Astrocyte (in vitro differentiated cells and primary cell): ENCODE data around the gene OSBPL2. TPM values are rescaled to one million over a fixed set of nuclear protein-coding genes. Genes with fewer than 3 reads are reported as not detected.

Experiments used
- DNase-seq: peaks from one replicate; pipeline ENCODE4 v3.0.0-alpha.2; 2010; ENCODE audit warnings: low read depth
- FAIRE-seq: peaks from 2 replicates; lab custom pipeline; 2011; peaks lifted over from hg19 to GRCh38; lab: Jason Lieb, UNC
- H2AFZ ChIP-seq: 2 replicates; pipeline ENCODE4 v1.6.0; 2012; ENCODE audit warnings: low read depth, low read length, inconsistent platforms
- H3K27ac ChIP-seq: 2 replicates; pipeline ENCODE4 v1.5.1; 2011; ENCODE audit warnings: low read depth, low read length, inconsistent platforms
- H3K27me3 ChIP-seq: 2 replicates; pipeline ENCODE4 v1.6.0; 2011; ENCODE audit warnings: low read length, inconsistent platforms; ENCODE audit not compliant: insufficient read depth
- H3K36me3 ChIP-seq: 2 replicates; pipeline ENCODE4 v1.5.1; 2011; ENCODE audit warnings: low read length, inconsistent platforms; ENCODE audit not compliant: insufficient read depth
- H3K4me1 ChIP-seq: 2 replicates; pipeline ENCODE4 v1.5.1; 2011; ENCODE audit warnings: low read length, inconsistent platforms; ENCODE audit not compliant: insufficient read depth
- H3K4me2 ChIP-seq: 2 replicates; pipeline ENCODE4 v1.6.0; 2012; ENCODE audit warnings: low read length, inconsistent platforms
- H3K4me3 ChIP-seq: 2 replicates; pipeline ENCODE4 v1.5.1; 2011; ENCODE audit warnings: low read depth, mild to moderate bottlenecking, low read length, inconsistent platforms; ENCODE audit not compliant: insufficient read depth
- H3K79me2 ChIP-seq: 2 replicates; pipeline ENCODE4 v1.6.0; 2012; ENCODE audit warnings: mild to moderate bottlenecking, low read length, inconsistent platforms; ENCODE audit not compliant: insufficient read depth
- H3K9ac ChIP-seq: 2 replicates; pipeline ENCODE4 v1.6.0; 2012; ENCODE audit warnings: mild to moderate bottlenecking, low read length, inconsistent platforms
- H3K9me3 ChIP-seq: 2 replicates; pipeline ENCODE4 v1.5.1; 2012; ENCODE audit warnings: low read depth, mild to moderate bottlenecking, low read length, inconsistent platforms; ENCODE audit not compliant: insufficient read depth
- H4K20me1 ChIP-seq: 2 replicates; pipeline ENCODE4 v1.6.0; 2012; ENCODE audit warnings: low read length, inconsistent platforms; ENCODE audit not compliant: insufficient read depth
- H3K27ac Mint-ChIP-seq: one replicate; pipeline ENCODE4 v1.8.0; 2021; ENCODE audit warnings: mild to moderate bottlenecking, mixed read lengths; ENCODE audit not compliant: unreplicated experiment
- H3K27me3 Mint-ChIP-seq: one replicate; pipeline ENCODE4 v1.8.0; 2021; ENCODE audit warnings: low read depth, mixed read lengths; ENCODE audit not compliant: unreplicated experiment
- H3K36me3 Mint-ChIP-seq: one replicate; pipeline ENCODE4 v1.8.0; 2021; ENCODE audit warnings: low read depth, mixed read lengths; ENCODE audit not compliant: unreplicated experiment
- H3K4me1 Mint-ChIP-seq: one replicate; pipeline ENCODE4 v1.8.0; 2021; ENCODE audit warnings: low read depth, mixed read lengths; ENCODE audit not compliant: unreplicated experiment
- H3K4me3 Mint-ChIP-seq: one replicate; pipeline ENCODE4 v1.8.0; 2021; ENCODE audit warnings: mild to moderate bottlenecking, moderate library complexity, mixed read lengths; ENCODE audit not compliant: unreplicated experiment
- H3K9me3 Mint-ChIP-seq: one replicate; pipeline ENCODE4 v1.8.0; 2021; ENCODE audit warnings: mild to moderate bottlenecking, mixed read lengths; ENCODE audit not compliant: unreplicated experiment
- EZH2 ChIP-seq: IDR thresholded peaks from 2 replicates; pipeline ENCODE4 v1.6.1; 2012; ENCODE audit warnings: mild to moderate bottlenecking, low read length, inconsistent platforms; ENCODE audit not compliant: insufficient read depth
- total RNA-seq: library from RNA; stranded (reverse); gene quantifications from 2 replicates; pipeline ENCODE4 v1.2.1, GENCODE V29; 2021
- TF ChIP-seq, protein P1 (sequence below): IDR thresholded peaks from 2 replicates; pipeline ENCODE4 v1.5.1; 2011; ENCODE audit warnings: low read depth, mild to moderate bottlenecking, inconsistent platforms, low read length, moderate library complexity; ENCODE audit not compliant: insufficient read depth

OSBPL2 gene
- total RNA-seq, 1 donor from 2014 or later, result 60.3 TPM

DNA sequence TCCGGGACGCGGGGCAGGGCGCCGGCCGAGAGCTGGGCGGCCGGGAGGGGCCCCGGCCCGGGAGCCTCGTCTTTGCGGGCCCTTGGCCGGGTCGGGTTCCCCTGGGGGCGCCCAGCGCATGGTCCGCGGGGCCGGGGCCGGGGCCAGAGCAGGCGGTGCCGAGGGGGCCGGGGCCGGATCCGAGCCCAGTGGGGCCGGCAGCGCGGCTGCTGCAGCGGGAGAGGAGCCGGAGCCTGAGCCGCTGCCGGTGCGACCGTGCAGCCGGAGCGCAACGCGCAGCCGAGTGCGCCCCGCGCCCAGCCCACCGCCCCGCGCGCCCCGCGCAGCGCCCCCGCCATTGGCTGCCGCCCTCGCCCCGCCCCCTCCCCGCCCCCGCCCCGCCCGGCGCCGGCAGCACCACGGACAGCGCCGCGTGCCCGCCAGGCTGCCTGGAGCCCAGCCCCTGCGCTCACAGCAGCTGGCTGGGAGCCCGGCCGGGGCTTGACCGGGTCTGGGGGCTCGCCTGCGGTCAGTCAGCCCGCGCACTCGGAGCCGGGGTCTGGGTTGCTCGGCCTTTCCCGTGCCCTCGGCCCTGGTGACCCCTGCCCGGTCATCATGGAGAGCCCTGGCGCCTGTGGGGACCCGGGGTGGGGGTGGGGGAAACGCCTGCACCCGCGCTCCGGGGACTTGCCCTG, 18.2 kb upstream of the OSBPL2 start, which contains the start of gene HRH3:
Gene HRH3, minus strand, starts transcription at position 287 of the 674 bp plus-strand sequence. CDS start 308 bp downstream, outside the sequence.
- Histone ChIP-seq H3K4me3 (no peak within 1 kb of the TSS), H3K9ac (no peak within 1 kb of the TSS), H3K4me2 (peak within 1 kb of the TSS; percentile 67), H4K20me1 (peaks cover 6% of the 10 kb centered on the region), H2AFZ (no peak within 1 kb of the TSS), H3K4me1 (no peaks in the 10 kb centered on the region), H3K79me2 (no peaks in the 10 kb centered on the region), H3K27ac (no peak within 1 kb of the TSS), H3K36me3 (no peaks in the 10 kb centered on the region), H3K27me3 (peaks cover 38% of the 10 kb centered on the region), H3K9me3 (no peaks in the 10 kb centered on the region)
- H3K4me3 Mint-ChIP-seq, result peak within 1 kb of the TSS; percentile 54
- H3K27me3 Mint-ChIP-seq, result peaks cover 65% of the 10 kb centered on the region
- no peak within 1 kb of the TSS for H3K27ac Mint-ChIP-seq
- H3K9me3 Mint-ChIP-seq, result peaks cover 2% of the 10 kb centered on the region
- FAIRE-seq (no peak), DNase-seq (no peak)
- peaks cover 2% of the 10 kb centered on the region for H3K4me1 Mint-ChIP-seq
- no peak for TF ChIP-seq EZH2
- TF ChIP-seq, protein P1, sequence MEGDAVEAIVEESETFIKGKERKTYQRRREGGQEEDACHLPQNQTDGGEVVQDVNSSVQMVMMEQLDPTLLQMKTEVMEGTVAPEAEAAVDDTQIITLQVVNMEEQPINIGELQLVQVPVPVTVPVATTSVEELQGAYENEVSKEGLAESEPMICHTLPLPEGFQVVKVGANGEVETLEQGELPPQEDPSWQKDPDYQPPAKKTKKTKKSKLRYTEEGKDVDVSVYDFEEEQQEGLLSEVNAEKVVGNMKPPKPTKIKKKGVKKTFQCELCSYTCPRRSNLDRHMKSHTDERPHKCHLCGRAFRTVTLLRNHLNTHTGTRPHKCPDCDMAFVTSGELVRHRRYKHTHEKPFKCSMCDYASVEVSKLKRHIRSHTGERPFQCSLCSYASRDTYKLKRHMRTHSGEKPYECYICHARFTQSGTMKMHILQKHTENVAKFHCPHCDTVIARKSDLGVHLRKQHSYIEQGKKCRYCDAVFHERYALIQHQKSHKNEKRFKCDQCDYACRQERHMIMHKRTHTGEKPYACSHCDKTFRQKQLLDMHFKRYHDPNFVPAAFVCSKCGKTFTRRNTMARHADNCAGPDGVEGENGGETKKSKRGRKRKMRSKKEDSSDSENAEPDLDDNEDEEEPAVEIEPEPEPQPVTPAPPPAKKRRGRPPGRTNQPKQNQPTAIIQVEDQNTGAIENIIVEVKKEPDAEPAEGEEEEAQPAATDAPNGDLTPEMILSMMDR, result no peak
- H3K36me3 Mint-ChIP-seq, result no peaks in the 10 kb centered on the region

- Mint-ChIP-seq H3K4me3 (peak overlapping the region; percentile 54), H3K9me3 (peaks cover 2% of the 10 kb centered on the region), H3K36me3 (no peaks in the 10 kb centered on the region), H3K4me1 (peaks cover 2% of the 10 kb centered on the region), H3K27ac (no peak overlapping the region), H3K27me3 (peaks cover 67% of the 10 kb centered on the region)
- Histone ChIP-seq H3K9ac (no peak overlapping the region), H3K9me3 (no peaks in the 10 kb centered on the region), H3K27ac (no peak overlapping the region), H4K20me1 (peaks cover 6% of the 10 kb centered on the region), H3K4me1 (no peaks in the 10 kb centered on the region), H3K79me2 (no peaks in the 10 kb centered on the region), H2AFZ (no peak overlapping the region), H3K27me3 (peaks cover 43% of the 10 kb centered on the region), H3K4me3 (no peak overlapping the region), H3K4me2 (peak overlapping the region; percentile 50), H3K36me3 (no peaks in the 10 kb centered on the region)
- TF ChIP-seq, protein P1, result no peak
- peak; percentile 70 for TF ChIP-seq EZH2
- DNase-seq, result no peak
- no peak for FAIRE-seq
Observed at GRCh38 chr20:62220666-62221568, 17.4 kb upstream of the OSBPL2 start.
